OCI-LY7 (cell line): ENCODE data around the gene CTNND2. TPM values are rescaled to one million over a fixed set of nuclear protein-coding genes. Genes with fewer than 3 reads are reported as not detected.

Experiments used
- BruUV-seq: library from RNA; stranded (reverse); fragments of 400-500 nt; replicated peaks from 2 replicates; lab custom pipeline; 2021; lab: Mats Ljungman, UMichigan
- CTCF ChIA-PET: fragments of 300-600 bp; sonication (Branson Sonifier 250); formaldehyde crosslinking; loops from one replicate; lab custom pipeline; 2022; ENCODE audit warnings: antibody characterized with exemption; ENCODE audit not compliant: unreplicated experiment; lab: Charles Lee
- POLR2A ChIA-PET: fragments of 300-600 bp; sonication (Branson Sonifier 250); formaldehyde crosslinking; loops from one replicate; lab custom pipeline; 2022; ENCODE audit warnings: antibody characterized with exemption; lab: Charles Lee
- DNase-seq: peaks from one replicate; pipeline ENCODE4 v3.0.0-alpha.2; 2015; ENCODE audit warnings: low spot score
- H2AFZ ChIP-seq: fragments of 200-600 bp; sonication (generic), shearing (Covaris generic); 2 replicates; pipeline ENCODE4 v1.6.1; 2014; ENCODE audit warnings: mild to moderate bottlenecking, antibody characterized with exemption, low read length, moderate library complexity
- H3K27ac ChIP-seq: fragments of 200-600 bp; sonication (generic); 2 replicates; pipeline ENCODE4 v1.5.1; 2014; ENCODE audit warnings: mixed run types, low read depth, mild to moderate bottlenecking, moderate library complexity, low read length, inconsistent platforms; ENCODE audit not compliant: poor library complexity, severe bottlenecking
- H3K36me3 ChIP-seq: fragments of 200-600 bp; sonication (generic); 2 replicates; pipeline ENCODE4 v1.6.1; 2014; ENCODE audit warnings: mild to moderate bottlenecking, antibody characterized with exemption, low read length, moderate library complexity, mixed read lengths; ENCODE audit not compliant: insufficient read depth
- H3K4me1 ChIP-seq: fragments of 200-600 bp; sonication (generic); 2 replicates; pipeline ENCODE4 v1.5.1; 2014; ENCODE audit warnings: mild to moderate bottlenecking, low read length; ENCODE audit not compliant: insufficient read depth, poor library complexity, severe bottlenecking
- H3K4me2 ChIP-seq: fragments of 200-600 bp; sonication (generic); 2 replicates; pipeline ENCODE4 v1.6.1; 2014; ENCODE audit warnings: mild to moderate bottlenecking, low read length
- H3K4me3 ChIP-seq: fragments of 200-600 bp; sonication (generic); 2 replicates; pipeline ENCODE4 v1.5.1; 2014; ENCODE audit warnings: mild to moderate bottlenecking, low read depth, low read length; ENCODE audit not compliant: poor library complexity, severe bottlenecking
- H3K79me2 ChIP-seq: fragments of 200-600 bp; sonication (generic); 2 replicates; pipeline ENCODE4 v1.6.1; 2016; ENCODE audit warnings: low read depth, mild to moderate bottlenecking, low read length, moderate library complexity, mixed read lengths; ENCODE audit not compliant: insufficient read depth
- H3K9me2 ChIP-seq: fragments of 200-600 bp; sonication (generic); 2 replicates; pipeline ENCODE4 v1.6.1; 2016; ENCODE audit warnings: mild to moderate bottlenecking, low read length, mixed read lengths; ENCODE audit not compliant: insufficient read depth
- H3K9me3 ChIP-seq: fragments of 200-600 bp; sonication (generic); 2 replicates; pipeline ENCODE4 v1.6.1; 2014; ENCODE audit warnings: mild to moderate bottlenecking, mixed run types, low read length, mixed read lengths
- H4K20me1 ChIP-seq: fragments of 200-600 bp; sonication (generic); 2 replicates; pipeline ENCODE4 v1.6.1; 2014; ENCODE audit warnings: mild to moderate bottlenecking, antibody characterized with exemption, low read length, moderate library complexity, mixed read lengths; ENCODE audit not compliant: insufficient read depth
- EZH2phosphoT487 ChIP-seq: fragments of 200-600 bp; sonication (generic); IDR thresholded peaks from 2 replicates; pipeline ENCODE4 v1.6.1; 2018; ENCODE audit warnings: low read depth, borderline replicate concordance, mild to moderate bottlenecking, mixed run types, antibody characterized with exemption, low read length, moderate library complexity, mixed read lengths
- intact Hi-C: fragments of 100-400 bp; cut with micrococcal nuclease; formaldehyde crosslinking; loops from one replicate; pipeline ENCODE4 v1.10.0; 2022; ENCODE audit not compliant: unreplicated experiment
- total RNA-seq, 2 experiments: library from RNA; depleted of rRNA in 1 of 2; stranded (reverse); fragments of >200 nt in 1 of 2; shearing (Covaris generic) in 1 of 2; gene quantifications; 2 replicates each; pipeline ENCODE4 v1.2.3, GENCODE V29; 2014 to 2022
- TF ChIP-seq, protein P1 (sequence below): fragments of 200-600 bp; sonication (generic); conservative IDR thresholded peaks from 2 replicates; pipeline ENCODE4 v1.5.1; 2014; ENCODE audit warnings: mild to moderate bottlenecking, antibody characterized with exemption, low read length, moderate library complexity, mixed read lengths

CTNND2 gene
- total RNA-seq, 2 experiments from 2014 or later, result not detected

DNA sequence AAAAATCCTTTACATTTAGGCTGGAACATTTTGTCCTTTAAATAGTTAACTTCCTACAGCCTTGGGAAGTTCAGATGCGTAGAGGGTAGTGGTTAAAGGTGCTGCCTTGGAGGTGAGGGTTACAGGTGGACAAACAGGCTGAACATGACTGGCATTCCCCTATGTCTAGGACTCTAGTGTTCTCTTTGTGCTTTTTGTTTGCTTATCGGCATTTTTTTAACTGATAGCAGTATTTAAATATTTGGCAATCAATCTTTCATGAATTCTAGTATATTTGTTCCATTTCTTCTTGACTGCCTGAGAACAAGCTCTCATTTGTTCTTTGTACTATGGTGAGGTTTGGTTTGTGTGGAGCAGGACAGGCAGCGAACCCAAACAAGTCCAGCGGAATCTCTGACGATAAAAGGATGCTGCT is 307.6 kb downstream of the CTNND2 start:
- CTCF ChIA-PET, result no interaction called here

DNA sequence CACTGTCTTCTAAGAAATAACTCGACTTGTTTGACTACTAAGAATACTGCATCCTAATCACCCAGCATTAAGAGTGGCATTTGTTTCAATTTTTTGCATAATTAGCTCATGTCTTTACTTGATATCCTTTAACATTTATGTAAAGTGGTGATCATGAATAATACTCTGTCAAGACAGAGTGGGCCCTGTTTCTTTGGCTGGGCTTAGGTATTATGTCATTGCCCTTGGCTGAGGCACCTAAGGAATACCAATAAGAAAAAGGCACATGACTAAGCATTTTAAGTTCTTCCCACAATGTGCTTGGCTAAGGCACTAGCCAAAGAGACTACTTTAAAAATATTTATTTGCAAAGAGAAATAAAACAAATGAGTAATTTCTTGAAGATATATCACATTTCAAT is 308.1 kb downstream of the CTNND2 start:
- intact Hi-C loops, result no loop called here
- no peak overlapping the region for H3K27ac ChIP-seq
- ChIA-PET POLR2A (no interaction called here), CTCF (no interaction called here)
- H3K4me2 ChIP-seq, result no peak overlapping the region
- H2AFZ ChIP-seq, result no peak overlapping the region
- BruUV-seq, result no TSS peak
- no peaks in the 10 kb centered on the region for H3K9me2 ChIP-seq
- no peaks in the 10 kb centered on the region for H3K4me1 ChIP-seq
- no peaks in the 10 kb centered on the region for H4K20me1 ChIP-seq
- no peaks in the 10 kb centered on the region for H3K9me3 ChIP-seq
- no peak for DNase-seq
- no peak overlapping the region for H3K4me3 ChIP-seq
- no peaks in the 10 kb centered on the region for H3K79me2 ChIP-seq
- TF ChIP-seq EZH2phosphoT487, result no peak
- TF ChIP-seq, protein P1, sequence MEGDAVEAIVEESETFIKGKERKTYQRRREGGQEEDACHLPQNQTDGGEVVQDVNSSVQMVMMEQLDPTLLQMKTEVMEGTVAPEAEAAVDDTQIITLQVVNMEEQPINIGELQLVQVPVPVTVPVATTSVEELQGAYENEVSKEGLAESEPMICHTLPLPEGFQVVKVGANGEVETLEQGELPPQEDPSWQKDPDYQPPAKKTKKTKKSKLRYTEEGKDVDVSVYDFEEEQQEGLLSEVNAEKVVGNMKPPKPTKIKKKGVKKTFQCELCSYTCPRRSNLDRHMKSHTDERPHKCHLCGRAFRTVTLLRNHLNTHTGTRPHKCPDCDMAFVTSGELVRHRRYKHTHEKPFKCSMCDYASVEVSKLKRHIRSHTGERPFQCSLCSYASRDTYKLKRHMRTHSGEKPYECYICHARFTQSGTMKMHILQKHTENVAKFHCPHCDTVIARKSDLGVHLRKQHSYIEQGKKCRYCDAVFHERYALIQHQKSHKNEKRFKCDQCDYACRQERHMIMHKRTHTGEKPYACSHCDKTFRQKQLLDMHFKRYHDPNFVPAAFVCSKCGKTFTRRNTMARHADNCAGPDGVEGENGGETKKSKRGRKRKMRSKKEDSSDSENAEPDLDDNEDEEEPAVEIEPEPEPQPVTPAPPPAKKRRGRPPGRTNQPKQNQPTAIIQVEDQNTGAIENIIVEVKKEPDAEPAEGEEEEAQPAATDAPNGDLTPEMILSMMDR, result no peak
- H3K36me3 ChIP-seq, result no peaks in the 10 kb centered on the region

More for the DNA sequence above, 307.6 kb downstream of the CTNND2 start:
- Histone ChIP-seq H3K36me3 (no peaks in the 10 kb centered on the region), H3K4me1 (no peaks in the 10 kb centered on the region), H3K9me2 (no peaks in the 10 kb centered on the region), H3K4me3 (no peak overlapping the region), H2AFZ (no peak overlapping the region), H3K79me2 (no peaks in the 10 kb centered on the region), H4K20me1 (no peaks in the 10 kb centered on the region), H3K27ac (no peak overlapping the region), H3K4me2 (no peak overlapping the region), H3K9me3 (no peaks in the 10 kb centered on the region)
- BruUV-seq, result no TSS peak
- POLR2A ChIA-PET, result interaction anchor here (0.8 kb wide), 1 partner anchor 1606 kb away, joined by 4 read pairs; no protein-coding TSS in a partner anchor
- intact Hi-C loops, result no loop called here
- DNase-seq, result no peak
- TF ChIP-seq, protein P1, result no peak
- TF ChIP-seq EZH2phosphoT487, result no peak

DNA sequence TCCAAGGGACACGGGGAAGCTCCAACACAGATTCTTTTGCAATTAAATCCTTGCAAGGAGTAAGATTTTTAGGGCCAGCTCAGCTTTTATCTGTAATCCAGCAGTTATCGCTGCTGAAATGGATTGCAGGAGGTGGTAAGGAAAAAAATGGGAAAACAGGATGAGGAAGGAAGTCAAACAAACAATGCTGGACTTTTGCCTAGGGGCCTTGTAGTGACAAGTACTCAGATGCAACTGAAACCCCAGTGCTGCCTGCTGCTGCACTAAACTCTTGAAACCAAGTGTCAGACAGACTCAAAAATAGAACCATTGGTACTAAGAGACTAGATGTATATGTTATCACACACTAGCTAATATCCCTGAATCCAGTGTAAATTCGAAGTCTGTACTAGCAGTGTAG is 309.2 kb downstream of the CTNND2 start:
- Histone ChIP-seq H3K4me2 (no peak overlapping the region), H3K4me3 (no peak overlapping the region), H3K9me3 (no peaks in the 10 kb centered on the region), H3K4me1 (no peaks in the 10 kb centered on the region), H3K79me2 (no peaks in the 10 kb centered on the region), H2AFZ (no peak overlapping the region), H4K20me1 (no peaks in the 10 kb centered on the region), H3K9me2 (no peaks in the 10 kb centered on the region), H3K27ac (no peak overlapping the region), H3K36me3 (no peaks in the 10 kb centered on the region)
- DNase-seq, result no peak
- ChIA-PET POLR2A (no interaction called here), CTCF (no interaction called here)
- intact Hi-C loops, result no loop called here
- TF ChIP-seq, protein P1, result no peak
- no peak for TF ChIP-seq EZH2phosphoT487
- no TSS peak for BruUV-seq
